ENCODE measurements around the gene GNLY.

Gene GNLY

DNA sequence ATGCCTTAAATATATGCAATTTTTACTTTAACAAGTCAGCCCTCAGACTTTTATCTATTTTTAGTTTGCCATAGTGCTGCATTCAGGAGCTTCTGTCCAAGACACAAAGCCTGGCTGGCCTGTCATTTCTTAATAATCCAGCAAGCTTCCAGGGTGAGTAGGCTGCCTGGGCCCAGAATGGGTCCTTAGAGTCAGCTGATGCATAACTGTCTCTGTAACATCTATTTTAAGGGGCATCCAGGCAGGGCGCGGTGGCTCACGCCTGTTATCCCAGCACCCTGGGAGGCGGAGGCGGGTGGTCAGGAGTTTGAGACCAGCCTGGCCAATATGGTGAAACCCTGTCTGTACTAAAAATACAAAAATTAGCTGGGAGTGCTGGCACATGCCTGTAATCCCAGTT, 11.8 kb upstream of the GNLY start:
- DNase-seq (ENCODE audit: low read depth in 2 of 2), result no peak

DNA sequence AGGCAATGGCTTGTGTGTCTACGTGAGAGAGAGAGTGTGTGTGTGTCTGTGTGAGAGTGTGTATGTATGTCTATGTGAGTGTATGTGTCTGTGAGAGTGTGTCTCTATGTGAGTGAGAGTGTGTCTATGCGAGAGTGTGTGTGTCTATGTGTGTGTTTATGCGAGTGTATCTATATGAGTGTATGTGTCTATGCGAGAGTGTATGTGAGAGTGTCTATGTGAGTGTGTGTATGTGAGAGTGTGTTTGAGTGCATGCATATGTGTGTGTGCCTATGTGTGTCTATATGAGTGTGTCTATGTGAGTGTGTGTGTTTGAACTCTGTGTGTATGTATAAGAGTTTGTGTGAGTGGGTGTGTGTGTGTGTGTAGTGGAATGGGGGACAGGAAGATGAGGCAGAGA, 9.8 kb upstream of the GNLY start:
- DNase-seq (ENCODE audit: low read depth in 2 of 2), result no peak

DNA sequence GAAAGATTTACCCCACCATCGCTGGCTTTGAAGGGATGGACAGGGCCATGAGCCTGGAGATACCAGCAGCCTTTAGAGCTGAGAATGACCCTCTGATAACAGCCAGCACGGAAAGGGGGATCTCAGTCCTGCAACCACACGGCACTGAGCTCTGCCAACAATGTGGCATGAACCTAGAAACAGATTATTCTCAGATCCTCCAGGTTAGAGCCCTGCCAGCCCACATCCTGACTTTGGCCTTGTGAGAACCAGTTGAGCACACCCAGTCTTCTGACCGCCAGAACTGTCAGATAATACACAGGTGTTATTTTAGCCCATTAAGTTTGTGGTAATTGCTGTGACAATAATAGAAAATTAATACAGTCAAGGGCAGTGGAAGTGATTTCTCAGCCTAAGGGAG, 9.4 kb upstream of the GNLY start:
- DNase-seq (ENCODE audit: low read depth in 2 of 2), result no peak

DNA sequence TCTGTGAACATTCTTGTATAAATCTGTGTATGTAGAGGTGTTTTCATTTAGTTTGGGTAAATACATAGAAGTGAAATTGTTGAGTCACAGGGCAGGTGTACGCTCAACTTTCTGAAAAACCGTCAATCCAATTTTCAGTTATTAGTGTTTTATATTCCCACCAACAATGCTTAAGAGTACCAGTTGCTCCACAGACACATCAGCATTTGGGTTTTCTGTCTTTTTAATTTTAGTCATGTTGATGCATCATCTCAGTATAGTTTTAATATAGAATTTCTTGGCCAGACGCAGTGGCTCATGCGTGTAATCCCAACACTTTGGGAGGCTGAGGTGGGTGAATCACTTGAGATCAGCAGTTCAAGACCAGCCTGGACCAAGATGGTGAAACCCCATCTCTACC, 3.2 kb upstream of the GNLY start:
- DNase-seq (ENCODE audit: low read depth in 2 of 2), result no peak

DNA sequence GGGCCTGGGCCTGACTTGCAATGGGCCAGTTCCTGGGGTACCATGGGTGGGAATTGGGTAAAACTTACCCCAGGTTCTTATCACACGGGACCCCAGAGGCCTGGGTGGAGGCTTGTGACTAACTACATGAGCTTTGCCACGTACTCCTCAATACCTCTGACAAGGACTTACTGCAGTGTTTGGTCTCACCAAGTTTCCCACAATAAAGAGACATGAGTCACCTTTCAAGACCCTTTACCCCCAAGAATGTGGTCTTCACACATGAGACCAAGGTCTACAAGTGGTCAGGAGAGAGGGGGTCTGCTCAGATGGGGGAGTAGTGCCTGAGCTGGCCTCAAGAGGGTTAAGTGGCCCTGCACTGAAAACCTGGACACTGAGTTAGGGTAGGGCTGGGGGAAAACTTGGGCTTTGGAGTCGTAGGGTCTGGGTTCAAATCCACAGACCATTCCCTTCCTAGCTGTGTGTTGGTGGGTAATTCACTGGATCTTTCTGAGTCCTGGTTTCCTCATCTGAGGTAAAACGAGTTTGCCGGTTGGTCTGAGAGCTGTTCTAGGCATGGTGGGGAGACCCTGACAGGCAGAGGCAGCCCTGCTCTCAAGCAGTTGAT, 2.0 kb upstream of the GNLY start:
- DNase-seq (ENCODE audit: low read depth in 2 of 2), result no peak

DNA sequence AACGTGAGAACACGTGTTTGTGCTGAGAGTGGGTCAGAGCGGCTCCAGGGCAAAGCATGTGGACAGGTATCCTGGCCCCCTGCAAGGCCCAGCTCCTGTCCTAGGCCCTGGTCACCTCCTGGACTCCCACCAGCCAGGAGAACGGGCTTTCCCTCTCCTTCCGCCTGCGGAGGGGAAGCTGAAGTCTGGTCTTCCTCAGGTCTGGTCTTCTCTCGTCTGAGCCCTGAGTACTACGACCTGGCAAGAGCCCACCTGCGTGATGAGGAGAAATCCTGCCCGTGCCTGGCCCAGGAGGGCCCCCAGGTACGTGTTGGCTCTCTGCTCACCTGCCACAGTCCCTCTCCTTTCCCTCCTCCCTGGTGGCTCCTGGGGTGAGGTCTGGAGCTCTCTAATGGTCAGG, 963 bp downstream of the GNLY start:
- no peak for DNase-seq (ENCODE audit: low read depth in 2 of 2)

DNA sequence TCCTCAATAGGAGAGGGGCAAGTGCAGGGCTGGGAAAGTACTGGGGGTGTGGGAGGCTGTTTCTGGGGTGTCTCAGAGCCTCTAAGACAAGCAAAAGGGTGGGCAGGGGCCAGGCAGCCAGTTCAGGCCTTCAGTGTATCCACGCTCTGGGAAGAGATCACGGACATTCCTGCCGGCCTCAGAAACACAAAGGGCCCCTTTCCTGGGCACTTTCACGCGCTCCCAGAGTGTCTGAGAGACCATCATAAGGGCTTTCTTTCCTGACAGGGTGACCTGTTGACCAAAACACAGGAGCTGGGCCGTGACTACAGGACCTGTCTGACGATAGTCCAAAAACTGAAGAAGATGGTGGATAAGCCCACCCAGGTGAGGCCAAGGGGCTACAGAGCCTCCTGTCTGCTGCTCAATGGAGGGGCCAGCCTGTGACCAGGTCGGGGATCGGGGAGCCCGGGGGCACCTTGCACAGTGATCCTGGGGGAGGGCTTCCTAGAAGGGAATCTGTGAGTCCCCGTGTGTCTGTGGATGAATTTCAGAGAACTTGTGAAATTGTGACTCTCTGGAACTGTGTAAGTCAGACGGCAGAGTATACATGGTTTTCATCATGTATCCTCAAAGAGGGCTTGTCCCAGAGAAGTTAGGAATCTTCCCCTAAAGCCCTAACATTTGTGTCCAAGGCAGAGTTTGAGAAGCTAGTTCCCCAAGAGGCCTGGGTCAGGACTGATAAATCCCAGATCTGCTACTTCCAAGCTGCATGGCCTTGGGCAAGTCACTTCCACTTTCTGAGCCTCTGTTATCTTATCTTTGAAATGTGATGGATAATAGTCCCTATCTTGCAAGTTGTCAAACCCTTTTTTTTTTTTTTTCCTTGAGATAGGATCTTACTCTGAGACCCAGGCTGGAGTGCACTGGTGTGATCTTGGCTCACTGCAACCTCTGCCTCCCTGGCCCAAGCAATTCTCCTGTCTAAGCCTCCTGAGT, 1.8 kb downstream of the GNLY start:
- no peak for DNase-seq (ENCODE audit: low read depth in 2 of 2)

DNA sequence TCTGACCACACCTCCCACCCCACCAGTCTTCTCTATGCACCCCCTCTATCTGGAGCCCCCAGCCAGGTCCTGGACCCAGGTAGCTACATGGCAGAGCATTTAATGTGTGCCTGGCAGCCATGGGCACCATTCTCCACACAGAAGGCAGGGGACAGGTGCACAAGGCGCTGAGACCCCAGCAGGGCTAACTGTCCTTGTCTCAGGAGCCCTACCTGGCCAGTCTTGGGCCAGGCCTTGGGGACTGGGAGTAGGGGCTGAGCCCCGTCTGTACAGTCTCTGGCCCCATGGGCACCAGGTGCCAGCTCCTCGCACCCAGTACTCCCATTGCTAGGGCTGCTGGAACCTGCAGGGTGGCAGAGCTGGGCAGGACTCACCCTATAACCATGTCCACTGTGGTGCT, 2.9 kb downstream of the GNLY start:
- DNase-seq (ENCODE audit: low read depth in 2 of 2), result no peak

DNA sequence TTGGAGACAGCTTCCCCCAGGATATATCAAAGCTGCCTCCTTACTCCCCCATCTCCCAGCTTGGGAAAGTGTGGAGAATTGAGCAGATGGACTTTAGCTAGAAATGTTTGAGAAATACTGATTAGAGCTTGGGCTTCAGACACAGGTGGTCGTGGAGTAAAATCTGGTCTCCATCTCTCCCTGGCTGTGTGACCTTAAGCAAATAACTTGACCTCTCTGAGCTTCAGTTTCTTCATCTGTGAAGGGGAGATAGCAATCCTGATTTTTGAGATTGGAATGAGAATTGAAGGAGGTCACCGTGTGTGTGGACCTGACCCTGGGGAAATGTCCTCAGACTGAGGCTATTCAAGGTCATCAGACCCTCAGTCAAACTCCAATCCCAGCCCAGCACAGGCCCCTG, 3.6 kb downstream of the GNLY start:
- no peak for DNase-seq (ENCODE audit: low read depth in 2 of 2)

DNA sequence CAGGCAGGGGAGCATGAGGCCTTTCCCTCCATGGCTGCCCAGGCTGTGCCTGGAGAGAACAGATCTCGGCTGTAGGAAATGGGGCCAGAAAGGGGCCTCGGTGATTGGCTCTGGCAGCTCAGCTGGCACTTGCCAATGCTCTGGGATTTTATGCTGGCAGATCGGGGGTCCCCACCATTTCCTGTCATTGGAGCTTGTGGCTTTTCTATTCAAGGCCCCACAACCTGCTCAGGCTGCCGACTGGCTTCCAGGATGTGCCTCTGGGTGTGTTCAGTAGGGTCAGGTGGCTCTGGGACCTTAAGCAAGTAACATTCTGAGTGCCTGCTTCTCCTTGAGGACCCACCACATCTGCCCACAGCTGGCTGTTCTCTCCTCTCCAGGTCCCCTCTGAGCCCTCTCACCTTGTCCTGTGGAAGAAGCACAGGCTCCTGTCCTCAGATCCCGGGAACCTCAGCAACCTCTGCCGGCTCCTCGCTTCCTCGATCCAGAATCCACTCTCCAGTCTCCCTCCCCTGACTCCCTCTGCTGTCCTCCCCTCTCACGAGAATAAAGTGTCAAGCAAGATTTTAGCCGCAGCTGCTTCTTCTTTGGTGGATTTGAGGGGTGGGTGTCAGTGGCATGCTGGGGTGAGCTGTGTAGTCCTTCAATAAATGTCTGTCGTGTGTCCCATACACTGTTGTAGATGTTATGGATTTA, 4.2 kb downstream of the GNLY start:
- DNase-seq (ENCODE audit: low read depth in 2 of 2), result no peak

DNA sequence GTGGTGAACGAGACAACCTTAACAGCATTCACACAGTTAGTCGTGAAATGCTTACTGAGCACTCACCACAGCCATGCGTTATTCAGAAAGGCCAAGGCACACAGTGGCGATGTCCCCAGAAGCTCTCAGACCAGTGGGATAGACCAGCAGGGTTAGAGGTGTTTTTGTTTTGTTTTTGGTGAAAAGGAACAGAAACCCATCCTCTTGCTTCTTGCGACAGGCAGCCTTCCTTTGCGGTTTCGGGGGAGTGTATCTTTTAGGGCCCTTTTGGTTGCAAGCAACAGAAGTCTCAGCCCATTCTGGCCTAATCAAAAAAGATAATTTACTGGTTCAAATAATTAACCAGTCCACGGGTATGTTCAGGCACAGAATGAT, 4.7 kb downstream of the GNLY start:
- DNase-seq (ENCODE audit: low read depth in 2 of 2), result no peak

DNA sequence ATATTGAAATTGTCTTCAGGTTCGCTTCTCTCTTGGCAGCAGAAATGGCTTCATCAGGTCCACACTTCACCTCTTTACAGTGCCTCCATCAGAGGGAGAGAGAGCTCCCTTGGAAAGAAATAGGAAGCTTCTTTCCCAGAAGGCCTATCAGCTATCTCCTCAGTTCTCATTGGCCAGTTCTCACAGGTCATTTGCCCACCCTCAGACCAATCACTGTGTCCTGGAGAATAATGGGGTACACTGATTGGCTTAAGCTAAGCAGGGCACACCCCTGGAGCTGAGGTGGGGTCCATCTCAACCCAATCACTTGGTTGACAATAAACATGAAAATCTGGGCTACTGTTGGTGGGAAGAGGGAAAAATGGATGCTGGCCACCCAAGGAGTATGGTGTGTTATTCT, 5.2 kb downstream of the GNLY start:
- DNase-seq (ENCODE audit: low read depth in 2 of 2), result no peak

DNA sequence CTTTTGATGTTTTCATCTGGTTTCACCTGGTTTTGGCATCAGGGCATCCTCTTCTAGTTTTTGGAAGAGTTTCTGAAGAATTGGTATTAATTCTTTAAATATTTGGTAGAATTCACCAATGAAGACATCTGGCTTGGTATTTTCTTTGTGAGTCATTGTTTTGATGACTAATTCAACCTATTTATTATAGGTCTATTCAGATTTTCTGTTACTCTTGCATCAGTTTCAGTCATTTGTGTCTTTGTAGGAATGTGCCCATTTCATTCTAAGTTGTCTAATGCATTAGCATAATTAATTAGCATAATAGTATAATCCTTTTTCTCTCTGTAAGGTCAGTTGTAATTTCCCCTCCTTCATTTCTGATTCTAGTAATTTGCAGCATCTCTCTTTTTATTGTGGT, 8.0 kb downstream of the GNLY start:
- DNase-seq (ENCODE audit: low read depth in 2 of 2), result no peak

DNA sequence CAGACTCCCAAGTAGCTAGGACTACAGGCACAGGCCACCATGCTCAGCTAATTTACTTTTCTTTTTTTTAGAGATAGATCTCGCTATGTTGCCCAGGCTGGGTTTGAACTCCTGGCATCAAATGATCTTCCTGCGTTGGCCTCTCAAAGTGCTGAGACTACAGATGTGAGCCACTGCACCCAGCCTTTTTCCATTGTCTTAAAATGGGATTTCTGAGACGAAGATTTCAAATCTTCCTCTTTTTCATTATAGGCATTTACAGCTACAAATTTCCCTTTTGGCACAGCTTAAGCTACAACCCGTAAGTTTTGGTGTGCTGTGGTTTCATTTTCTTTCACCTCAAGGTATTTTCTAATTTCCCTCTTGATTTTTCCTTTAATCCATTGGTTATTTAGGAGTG, 8.6 kb downstream of the GNLY start:
- no peak for DNase-seq (ENCODE audit: low read depth in 2 of 2)

DNA sequence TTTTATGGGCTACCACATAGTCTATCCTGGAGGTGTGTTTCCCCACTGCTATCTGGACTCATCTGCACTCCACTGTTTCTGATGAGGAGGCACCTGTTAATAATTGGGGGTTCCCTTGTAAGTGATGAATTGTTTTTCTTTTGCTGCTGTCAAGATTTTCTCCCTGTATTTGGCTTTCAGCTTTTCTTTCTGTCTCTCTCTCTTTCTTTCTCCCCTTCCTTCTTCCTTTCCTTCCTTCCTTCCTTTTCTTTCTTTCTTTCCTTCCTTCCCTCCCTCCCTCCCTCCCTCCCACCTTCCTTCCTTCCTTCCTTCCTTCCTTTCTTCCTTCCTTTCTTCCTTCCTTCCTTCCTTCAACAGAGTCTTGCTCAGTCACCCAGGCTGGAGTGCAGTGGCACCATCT, 9.2 kb downstream of the GNLY start:
- no peak for DNase-seq (ENCODE audit: low read depth in 2 of 2)

DNA sequence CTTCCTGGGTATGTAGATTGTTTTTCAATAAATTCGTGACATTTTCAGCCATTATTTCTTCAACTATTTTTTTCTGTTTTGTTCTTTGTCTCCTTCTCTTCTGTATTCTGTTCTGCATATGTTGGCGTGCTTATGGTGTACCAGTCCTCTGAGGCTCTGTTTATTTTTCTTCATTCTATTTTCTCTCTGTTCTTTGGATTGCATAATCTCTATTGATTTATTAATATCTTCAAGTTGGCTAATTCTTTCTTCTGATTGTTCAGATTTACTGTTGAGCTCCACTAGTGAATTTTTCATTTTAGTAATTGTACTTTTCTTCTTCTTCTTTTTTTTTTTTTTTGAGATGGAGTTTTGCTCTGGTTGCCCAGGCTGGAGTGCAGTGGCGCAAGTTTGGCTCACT, 9.9 kb downstream of the GNLY start:
- DNase-seq (ENCODE audit: low read depth in 2 of 2), result no peak

DNA sequence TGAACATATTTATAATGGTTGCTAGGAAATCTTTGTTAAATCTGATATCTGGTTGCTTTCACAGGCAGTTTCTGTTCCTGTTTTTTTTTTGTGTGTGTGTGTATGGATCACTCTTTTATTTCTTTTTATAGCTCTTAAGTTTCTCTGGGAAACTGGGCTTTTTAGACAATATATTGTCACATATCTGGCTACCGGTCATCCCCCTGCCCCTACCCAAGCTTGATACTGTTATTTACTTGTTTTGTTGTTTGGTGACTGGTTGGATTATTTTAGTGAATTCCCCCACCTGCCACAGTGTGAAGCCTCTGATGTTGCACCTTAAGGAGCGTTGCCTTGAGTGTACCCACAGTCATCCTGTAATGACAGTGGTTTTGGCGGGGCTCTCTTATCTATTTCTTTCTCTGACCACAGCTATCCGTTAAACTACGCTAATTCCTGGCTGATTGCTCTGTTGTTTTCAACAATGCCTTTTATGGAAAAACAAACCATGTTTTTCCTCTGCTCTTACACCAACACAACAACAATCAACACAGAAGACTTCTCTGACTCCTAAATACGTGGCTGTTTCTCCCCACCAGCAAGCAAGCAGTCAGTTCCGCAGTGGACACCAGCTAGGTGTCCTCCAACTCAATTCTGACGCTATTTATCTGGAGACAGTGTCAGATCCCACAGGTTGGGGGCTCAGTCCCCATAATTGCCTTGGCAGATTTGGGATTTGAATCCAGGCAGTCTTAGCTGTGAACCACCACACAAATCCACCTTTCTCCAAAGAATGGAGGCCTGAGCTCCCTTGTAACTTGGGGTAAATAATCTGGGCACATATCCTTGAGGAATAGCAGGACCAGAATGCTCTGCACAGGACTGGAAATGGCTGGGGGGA, 10.9 kb downstream of the GNLY start:
- no peak for DNase-seq (ENCODE audit: low read depth in 2 of 2)

DNA sequence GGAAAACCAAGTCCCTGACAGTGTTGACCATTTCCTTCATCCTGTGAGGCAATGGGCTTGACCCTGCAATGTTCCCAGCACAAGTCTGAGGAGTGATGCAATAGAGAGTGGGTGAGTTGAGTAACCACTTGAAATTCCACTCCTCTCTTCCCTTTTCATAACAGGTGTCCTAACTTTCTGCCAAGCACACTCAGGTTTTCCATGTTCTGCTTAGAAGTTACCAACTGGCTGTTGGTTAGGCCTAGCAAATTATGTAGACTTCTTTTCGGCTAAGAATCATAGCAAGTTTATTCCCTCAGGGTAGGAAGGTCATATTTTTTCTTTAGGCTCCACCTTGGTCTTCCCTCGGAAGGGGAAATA, 11.5 kb downstream of the GNLY start:
- DNase-seq (ENCODE audit: low read depth in 2 of 2), result no peak

DNA sequence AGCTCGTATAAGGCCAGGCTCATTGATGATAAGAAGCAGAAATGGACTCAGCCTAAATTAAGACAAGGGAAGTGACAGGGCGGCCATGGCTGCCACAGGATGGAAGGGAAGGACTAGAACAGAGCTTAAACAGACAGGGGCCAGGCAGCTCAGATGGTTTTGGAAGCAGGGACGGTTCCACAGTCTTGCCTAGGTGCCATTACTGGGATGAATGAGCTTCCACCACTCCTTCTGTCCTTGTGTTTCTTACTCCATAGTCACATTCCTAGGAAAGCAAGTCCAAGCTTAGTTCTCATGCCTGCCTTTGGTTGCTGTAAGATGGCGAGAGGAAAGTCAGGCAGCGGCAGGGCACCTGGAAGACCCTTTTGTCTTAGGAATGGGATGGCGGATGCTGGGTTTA, 11.9 kb downstream of the GNLY start:
- DNase-seq (ENCODE audit: low read depth in 2 of 2), result no peak

DNA sequence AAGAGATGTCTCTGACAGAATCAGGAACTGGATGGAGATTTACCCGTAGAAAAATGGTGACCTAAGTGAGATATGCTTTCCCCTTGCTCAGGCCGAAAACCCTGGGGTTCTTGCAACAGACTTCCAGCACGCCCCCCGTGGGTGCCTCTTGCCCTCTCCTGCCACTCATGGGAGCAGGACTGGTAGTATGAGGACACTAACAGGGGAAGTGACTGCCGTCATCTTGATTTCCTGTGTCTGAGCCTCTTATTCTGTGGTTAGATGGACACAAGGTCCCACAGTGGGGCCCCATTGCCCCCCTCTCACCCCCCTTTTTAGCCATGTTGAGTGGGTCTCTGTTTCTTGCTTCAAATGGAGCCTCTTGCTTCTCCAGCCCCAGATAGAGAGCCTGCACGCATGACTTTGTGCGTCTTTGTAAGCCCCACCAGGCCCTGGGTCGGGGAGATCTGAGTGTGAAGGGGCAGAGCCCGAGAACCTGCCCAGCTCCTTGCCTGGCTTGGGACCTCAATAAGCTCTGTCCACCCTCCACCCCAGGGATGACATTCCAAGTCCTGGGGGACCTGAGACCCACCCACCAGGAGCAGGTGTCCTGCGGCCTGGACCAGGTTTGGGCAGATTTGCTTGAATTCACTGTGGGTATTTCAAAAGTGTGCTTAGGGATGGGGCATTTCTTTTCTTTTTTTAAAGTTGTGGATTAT, 12.6 kb downstream of the GNLY start:
- DNase-seq (ENCODE audit: low read depth in 2 of 2), result no peak

DNA sequence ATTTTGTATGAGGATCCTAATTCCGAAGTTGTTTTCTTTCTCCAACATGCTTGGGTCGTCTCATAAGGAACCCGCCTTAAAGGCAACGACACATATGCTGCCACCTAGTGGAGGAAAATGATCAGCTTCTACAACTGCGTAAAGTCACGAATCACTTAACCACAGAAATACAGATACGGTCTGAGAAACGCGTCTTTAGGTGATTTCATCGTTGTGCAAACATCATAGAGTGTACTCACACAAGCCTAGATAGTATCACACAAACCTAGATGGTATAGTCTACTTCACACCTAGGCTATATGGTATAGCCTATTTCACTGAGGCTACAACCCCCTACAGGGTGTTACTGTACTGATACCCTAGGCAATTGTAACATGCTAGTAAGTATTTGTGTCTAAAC, 13.1 kb downstream of the GNLY start:
- DNase-seq (ENCODE audit: low read depth in 2 of 2), result peak in 1 of 2 donors; percentile 23
